GM12878 (cell line): ENCODE measurements around the gene ZNF396. TPM values are rescaled to one million over a fixed set of nuclear protein-coding genes. Genes with fewer than 3 reads are reported as not detected.

Experiments used
- ATAC-seq: fragments of 200-7000 bp; cut with Tn5 transposase; 3 replicates; pipeline ENCODE4 v1.9.1; 2020; ENCODE audit warnings: mild to moderate bottlenecking, moderate library complexity
- BruUV-seq: library from RNA; stranded (reverse); fragments of 400-500 nt; replicated peaks from 2 replicates; lab custom pipeline; 2021; lab: Mats Ljungman, UMichigan
- CTCF ChIA-PET: fragments of 300-600 bp; sonication (Branson Sonifier 250); formaldehyde crosslinking; extraction: SDS; loops from one replicate; lab custom pipeline; 2021; ENCODE audit warnings: inconsistent platforms; lab: Yijun Ruan, JAX
- POLR2A ChIA-PET: fragments of 350-600 bp; formaldehyde crosslinking; extraction: SDS; loops from one replicate; lab custom pipeline; 2021; ENCODE audit warnings: inconsistent platforms; lab: Charles Lee
- RAD21 ChIA-PET: fragments of 300-600 bp; sonication (Branson Sonifier 250); formaldehyde crosslinking; loops from one replicate; lab custom pipeline; 2023; ENCODE audit warnings: antibody characterized with exemption; ENCODE audit not compliant: unreplicated experiment; lab: Charles Lee
- SMC1A ChIA-PET: fragments of 300-600 bp; sonication (Branson Sonifier 250); formaldehyde crosslinking; loops from one replicate; lab custom pipeline; 2023; ENCODE audit not compliant: unreplicated experiment, uncharacterized antibody; lab: Charles Lee
- DNase-seq: peaks from one replicate; pipeline ENCODE4 v3.0.0-alpha.2; 2011; ENCODE audit warnings: low read depth, low spot score
- FAIRE-seq: peaks from 3 replicates; lab custom pipeline; 2011; peaks lifted over from hg19 to GRCh38; lab: Jason Lieb, UNC
- H2AFZ ChIP-seq: 2 replicates; pipeline ENCODE4 v1.6.0; 2011; ENCODE audit warnings: low read depth, low read length, control low read depth; ENCODE audit not compliant: control insufficient read depth
- H3K27ac ChIP-seq: 2 replicates; pipeline ENCODE4 v1.5.1; 2011; ENCODE audit warnings: control low read depth; ENCODE audit not compliant: control insufficient read depth, insufficient read depth
- H3K27me3 ChIP-seq, 2 experiments: replicated peaks in 1 of 2; 2 replicates each; pipeline versions ENCODE4 v1.6.0 to v1.6.1; 2011; ENCODE audit warnings: low read length in 1 of 2; ENCODE audit not compliant: control insufficient read depth in 2 of 2, insufficient read depth in 2 of 2
- H3K36me3 ChIP-seq, 2 experiments: 2 replicates each; pipeline ENCODE4 v1.5.1; 2011; ENCODE audit warnings: low read length in 1 of 2; ENCODE audit not compliant: control insufficient read depth in 2 of 2, insufficient read depth in 2 of 2
- H3K4me1 ChIP-seq: 2 replicates; pipeline ENCODE4 v1.6.1; 2011; ENCODE audit warnings: mild to moderate bottlenecking, low read length, moderate library complexity, mixed read lengths; ENCODE audit not compliant: control insufficient read depth, insufficient read depth
- H3K4me2 ChIP-seq: 2 replicates; pipeline ENCODE4 v1.6.0; 2011; ENCODE audit warnings: control low read depth; ENCODE audit not compliant: control insufficient read depth, insufficient read depth
- H3K4me3 ChIP-seq: fragments of 200-600 bp; sonication (generic); 2 replicates; pipeline ENCODE4 v1.5.1; 2016
- H3K79me2 ChIP-seq: 2 replicates; pipeline ENCODE4 v1.6.0; 2011; ENCODE audit warnings: low read length; ENCODE audit not compliant: control insufficient read depth, insufficient read depth
- H3K9ac ChIP-seq: 2 replicates; pipeline ENCODE4 v1.8.0; 2011; ENCODE audit warnings: low read length, control low read depth, mixed read lengths; ENCODE audit not compliant: control insufficient read depth, insufficient read depth
- H3K9me3 ChIP-seq: replicated peaks from 3 replicates; pipeline ENCODE4 v1.5.1; 2011; ENCODE audit warnings: mild to moderate bottlenecking, low read length; ENCODE audit not compliant: control insufficient read depth, insufficient read depth
- H4K20me1 ChIP-seq: 2 replicates; pipeline ENCODE4 v1.6.0; 2011; ENCODE audit not compliant: control insufficient read depth, insufficient read depth
- CHD4 ChIP-seq: fragments of 200-600 bp; sonication (generic); IDR thresholded peaks from 2 replicates; pipeline ENCODE4 v1.6.1; 2016; ENCODE audit warnings: mild to moderate bottlenecking
- CREB1 ChIP-seq: IDR thresholded peaks from 2 replicates; pipeline ENCODE4 v1.6.1; 2012; ENCODE audit warnings: low read depth, mild to moderate bottlenecking, inconsistent platforms
- KDM1A ChIP-seq: fragments of 200-600 bp; sonication (generic); IDR thresholded peaks from 2 replicates; pipeline ENCODE4 v1.6.1; 2016; ENCODE audit warnings: borderline replicate concordance
- RAD21 ChIP-seq: IDR thresholded peaks from 2 replicates; pipeline ENCODE4 v1.6.1; 2011; ENCODE audit warnings: mild to moderate bottlenecking, low read depth, low read length, moderate library complexity; ENCODE audit not compliant: insufficient read depth
- SP1 ChIP-seq: IDR thresholded peaks from one replicate; pipeline ENCODE4 v1.6.1; 2011; ENCODE audit warnings: low read depth, low read length
- USF1 ChIP-seq: IDR thresholded peaks from 2 replicates; pipeline ENCODE4 v1.6.1; 2011; ENCODE audit warnings: borderline replicate concordance, low read depth, mild to moderate bottlenecking, moderate library complexity, mixed read lengths, low read length; ENCODE audit not compliant: insufficient read depth; ENCODE audit errors: extremely low read length
- WGBS: methylation state at CpG from one replicate; pipeline ENCODE4 v1.1.6; 2016; ENCODE audit warnings: low lambda C conversion rate; ENCODE audit not compliant: insufficient replicate concordance, insufficient coverage; ENCODE audit errors: missing lambda C conversion rate; 5-methylcytosine and 5-hydroxymethylcytosine counted together
- in situ Hi-C: fragments of 300-500 bp; cut with MboI; formaldehyde crosslinking; loops from 9 replicates; pipeline ENCODE4 v1.14.3; 2018; ENCODE audit warnings: mixed read lengths
- intact Hi-C: fragments of 100-400 bp; cut with micrococcal nuclease; formaldehyde crosslinking; loops from one replicate; pipeline ENCODE4 v1.14.2; 2022; ENCODE audit not compliant: unreplicated experiment
- polyA plus RNA-seq, 11 experiments: library from polyadenylated mRNA; depleted of rRNA in 4 of 11; unstranded in 6 of 11; stranded (reverse) in 5 of 11; fragments of >200 nt; fragmentation: Nextera tagmentation in 4 of 11; fragmentation: Illumina TruSeq in 1 of 11; extraction: Ambion mirVana in 4 of 11; extraction: Trizol in 1 of 11; gene quantifications; 1 replicate in 1 of 11; 2 replicates in 10 of 11; pipeline versions ENCODE4 v1.2.1 to v1.2.3, GENCODE V29; 2011 to 2016; ENCODE audit warnings: inconsistent platforms in 2 of 11, missing spikeins in 2 of 11, low read depth in 1 of 11
- total RNA-seq, 4 experiments: library from RNA; depleted of rRNA in 3 of 4; stranded (reverse); fragments of >200 nt in 3 of 4; fragmentation: Illumina TruSeq in 1 of 4; extraction: Trizol in 1 of 4; gene quantifications; 2 replicates each; pipeline versions ENCODE4 v1.2.1 to v1.2.3, GENCODE V29; 2013 to 2021
- TF ChIP-seq, protein P1 (sequence below), 3 experiments: IDR thresholded peaks in 2 of 3; conservative IDR thresholded peaks in 1 of 3; 2 replicates each; pipeline ENCODE4 v1.5.1; 2011; ENCODE audit warnings: low read depth in 3 of 3, low read length in 3 of 3, mild to moderate bottlenecking in 3 of 3, control low read depth in 2 of 3, moderate library complexity in 2 of 3, inconsistent platforms in 1 of 3, mixed read lengths in 1 of 3; ENCODE audit not compliant: control insufficient read depth in 2 of 3, insufficient read depth in 1 of 3; ENCODE audit errors: extremely low read depth in 1 of 3

The ZNF396 gene
- total and polyA plus RNA-seq, 10 of the 15 experiments (the other 5 are each of a cell fraction or from before 2014, with no cell fraction given) = 0.14 to 0.79 (median 0.47) TPM

GRCh38 chr18:35418610-35419009 is 41.5 kb upstream of the ZNF396 start:
- Histone ChIP-seq H3K36me3 (no peaks in the 10 kb centered on the region), H3K4me2 (no peak overlapping the region), H3K79me2 (no peaks in the 10 kb centered on the region), H3K27me3 (no peaks in the 10 kb centered on the region), H3K27ac (no peak overlapping the region), H4K20me1 (no peaks in the 10 kb centered on the region), H3K4me1 (peaks cover 12% of the 10 kb centered on the region), H3K9ac (no peak overlapping the region), H2AFZ (no peak overlapping the region), H3K9me3 (no peaks in the 10 kb centered on the region; the same call in 1 of the 3 replicates), H3K4me3 (no peak overlapping the region)
- ATAC-seq (no peak), DNase-seq (no peak), FAIRE-seq (no peak)
- TF ChIP-seq USF1 (no peak), CHD4 (no peak), RAD21 (no peak), SP1 (no peak), CREB1 (no peak), KDM1A (no peak)
- TF ChIP-seq, protein P1, sequence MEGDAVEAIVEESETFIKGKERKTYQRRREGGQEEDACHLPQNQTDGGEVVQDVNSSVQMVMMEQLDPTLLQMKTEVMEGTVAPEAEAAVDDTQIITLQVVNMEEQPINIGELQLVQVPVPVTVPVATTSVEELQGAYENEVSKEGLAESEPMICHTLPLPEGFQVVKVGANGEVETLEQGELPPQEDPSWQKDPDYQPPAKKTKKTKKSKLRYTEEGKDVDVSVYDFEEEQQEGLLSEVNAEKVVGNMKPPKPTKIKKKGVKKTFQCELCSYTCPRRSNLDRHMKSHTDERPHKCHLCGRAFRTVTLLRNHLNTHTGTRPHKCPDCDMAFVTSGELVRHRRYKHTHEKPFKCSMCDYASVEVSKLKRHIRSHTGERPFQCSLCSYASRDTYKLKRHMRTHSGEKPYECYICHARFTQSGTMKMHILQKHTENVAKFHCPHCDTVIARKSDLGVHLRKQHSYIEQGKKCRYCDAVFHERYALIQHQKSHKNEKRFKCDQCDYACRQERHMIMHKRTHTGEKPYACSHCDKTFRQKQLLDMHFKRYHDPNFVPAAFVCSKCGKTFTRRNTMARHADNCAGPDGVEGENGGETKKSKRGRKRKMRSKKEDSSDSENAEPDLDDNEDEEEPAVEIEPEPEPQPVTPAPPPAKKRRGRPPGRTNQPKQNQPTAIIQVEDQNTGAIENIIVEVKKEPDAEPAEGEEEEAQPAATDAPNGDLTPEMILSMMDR (IDR thresholded peaks at IDR 0.05 in 2 of 3, conservative IDR thresholded peaks at IDR 0.05 in 1 of 3; ENCODE audit: control insufficient read depth in 2 of 3, extremely low read depth in 1 of 3, insufficient read depth in 1 of 3, low read depth in 3 of 3, low read length in 3 of 3) = no peak
- 64% methylated on average over 4 of the region's 4 CpGs for WGBS
- in situ Hi-C loops = no loop called here
- RAD21 ChIA-PET = no interaction called here
- CTCF ChIA-PET = no interaction called here
- SMC1A ChIA-PET = no interaction called here
- POLR2A ChIA-PET = no interaction called here
- BruUV-seq = no TSS peak
- intact Hi-C loops = no loop called here
